Thymus (tissue), 11 donors: ENCODE results near the gene CNTN4. TPM values are rescaled to one million over a fixed set of nuclear protein-coding genes. Genes with fewer than 3 reads are reported as not detected.

Source experiments
- DNase-seq, 9 donors: peaks; one replicate each; pipeline ENCODE4 v3.0.0-alpha.2; 2013; ENCODE audit warnings: low spot score in 9 of 9, low read depth in 6 of 9, missing footprints in 1 of 9
- H3K27ac ChIP-seq, 2 donors: one replicate each; pipeline ENCODE4 v1.5.1; 2013; ENCODE audit warnings: control low read depth in 1 of 2, low read depth in 1 of 2, low read length in 1 of 2, mild to moderate bottlenecking in 1 of 2, moderate library complexity in 1 of 2
- H3K27me3 ChIP-seq, 2 donors: one replicate each; pipeline ENCODE4 v1.5.1; 2013; ENCODE audit warnings: low read length in 1 of 2; ENCODE audit not compliant: control insufficient read depth in 2 of 2, insufficient read depth in 1 of 2
- H3K36me3 ChIP-seq, 2 donors: one replicate each; pipeline ENCODE4 v1.5.1; 2013; ENCODE audit warnings: low read length in 1 of 2, mild to moderate bottlenecking in 1 of 2, moderate library complexity in 1 of 2; ENCODE audit not compliant: control insufficient read depth in 2 of 2, insufficient read depth in 2 of 2
- H3K4me1 ChIP-seq, 2 donors: one replicate each; pipeline ENCODE4 v1.5.1; 2013; ENCODE audit warnings: low read length in 2 of 2; ENCODE audit not compliant: control insufficient read depth in 2 of 2, insufficient read depth in 2 of 2
- H3K4me3 ChIP-seq, 2 donors: one replicate each; pipeline ENCODE4 v1.5.1; 2013; ENCODE audit warnings: low read length in 2 of 2, control low read depth in 1 of 2, mild to moderate bottlenecking in 1 of 2
- H3K9me3 ChIP-seq, 2 donors: one replicate each; pipeline ENCODE4 v1.5.1; 2013; ENCODE audit warnings: low read length in 1 of 2, mild to moderate bottlenecking in 1 of 2; ENCODE audit not compliant: control insufficient read depth in 2 of 2, insufficient read depth in 1 of 2
- WGBS: extraction: QIAGEN DNeasy Blood & Tissue Kit; methylation state at CpG from one replicate; pipeline ENCODE4 v1.1.7; 2013; 5-methylcytosine and 5-hydroxymethylcytosine counted together
- polyA plus RNA-seq: library from polyadenylated mRNA; stranded (reverse); fragments of 200-250 nt; gene quantifications from one replicate; pipeline ENCODE4 v1.2.3, GENCODE V29; 2013
- total RNA-seq: library from RNA; stranded (reverse); fragments of 120-200 nt; gene quantifications from one replicate; pipeline ENCODE4 v1.2.4, GENCODE V29; 2013
- donor health status: healthy.

CNTN4 gene
- total and polyA plus RNA-seq, 2 donors = 9.4 to 9.9 TPM

- no peaks in the 10 kb centered on the region for H3K36me3 ChIP-seq
- 87% methylated on average over 5 of the region's 5 CpGs for WGBS
- no peaks in the 10 kb centered on the region for H3K4me1 ChIP-seq
- H3K27me3 ChIP-seq = no peaks in the 10 kb centered on the region
- H3K9me3 ChIP-seq = no peaks in the 10 kb centered on the region
- no peak overlapping the region for H3K27ac ChIP-seq
- H3K4me3 ChIP-seq = no peak overlapping the region
- no peak for DNase-seq
Observed at GRCh38 chr3:2343031-2343682, 244.5 kb downstream of the CNTN4 start.

GRCh38 chr3:2352134-2352762 is 253.6 kb downstream of the CNTN4 start:
- whole genome bisulfite sequencing = 96% methylated on average over 28 of the region's 28 CpGs
- Histone ChIP-seq H3K27ac (no peak overlapping the region), H3K4me3 (no peak overlapping the region), H3K4me1 (no peaks in the 10 kb centered on the region), H3K9me3 (peaks cover 0 to 12% of the 10 kb centered on the region in 2 donors), H3K36me3 (no peaks in the 10 kb centered on the region), H3K27me3 (no peaks in the 10 kb centered on the region)
- no peak for DNase-seq

- peak in 1 of 9 donors; percentile 0 for DNase-seq
- no peaks in the 10 kb centered on the region for H3K36me3 ChIP-seq
- H3K9me3 ChIP-seq = peaks cover 0 to 12% of the 10 kb centered on the region in 2 donors
- H3K27ac ChIP-seq = no peak overlapping the region
- H3K27me3 ChIP-seq = no peaks in the 10 kb centered on the region
- 29% methylated on average over 1 of the region's 1 CpG for WGBS
- H3K4me3 ChIP-seq = no peak overlapping the region
- H3K4me1 ChIP-seq = no peaks in the 10 kb centered on the region
Observed at GRCh38 chr3:2354702-2355101, 256.0 kb downstream of the CNTN4 start.

- 92% methylated on average over 3 of the region's 3 CpGs for WGBS
Observed at GRCh38 chr3:2356298-2356950, 257.8 kb downstream of the CNTN4 start.

DNA sequence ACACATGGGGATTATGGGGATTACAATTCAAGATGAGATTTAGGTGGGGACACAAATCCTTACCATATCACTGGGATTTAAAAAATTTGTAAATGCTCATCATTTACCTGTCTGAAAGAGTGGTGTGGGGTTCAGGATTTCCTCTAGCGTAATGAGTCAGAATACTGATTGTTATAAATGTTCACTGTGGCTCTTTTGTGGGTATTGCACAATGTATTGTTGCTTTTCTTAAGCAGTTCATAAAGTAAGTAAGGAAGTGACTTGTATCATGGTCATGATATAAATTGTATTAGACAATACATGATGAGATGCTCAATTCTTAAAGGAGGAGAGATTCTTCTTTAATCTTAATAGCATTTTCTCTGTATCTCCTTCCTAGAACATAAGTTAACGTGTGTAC is 262.1 kb downstream of the CNTN4 start:
- 92% methylated on average over 2 of the region's 2 CpGs for WGBS
- Histone ChIP-seq H3K27me3 (no peaks in the 10 kb centered on the region), H3K4me1 (no peaks in the 10 kb centered on the region)

More at GRCh38 chr3:2356298-2356950, 257.8 kb downstream of the CNTN4 start:
- peaks cover 0 to 12% of the 10 kb centered on the region in 2 donors for H3K9me3 ChIP-seq
- DNase-seq = no peak
- no peaks in the 10 kb centered on the region for H3K27me3 ChIP-seq
- no peak overlapping the region for H3K27ac ChIP-seq
- no peak overlapping the region for H3K4me3 ChIP-seq
- H3K4me1 ChIP-seq = no peaks in the 10 kb centered on the region
- no peaks in the 10 kb centered on the region for H3K36me3 ChIP-seq

DNA sequence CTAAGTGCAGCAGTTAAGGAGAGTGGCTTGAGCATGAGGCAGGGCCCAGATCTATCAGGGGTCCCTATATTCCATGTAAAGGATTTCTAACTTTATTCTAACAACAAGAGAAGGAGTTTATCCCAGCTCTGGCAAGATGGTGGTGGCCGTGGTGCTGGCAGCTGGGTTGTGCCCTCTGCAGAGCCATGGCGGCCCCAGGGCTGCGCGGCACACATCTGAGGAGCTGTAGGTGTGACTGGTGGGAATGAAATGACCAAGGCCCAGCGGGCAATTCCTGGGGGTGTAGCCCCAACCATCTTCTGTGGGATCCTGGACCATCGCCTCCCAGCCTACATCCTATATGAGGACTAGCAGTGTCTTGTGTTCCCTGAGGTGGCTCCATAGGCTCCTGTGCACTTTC is 263.5 kb downstream of the CNTN4 start:
- no peak for DNase-seq

More for the DNA sequence above, 262.1 kb downstream of the CNTN4 start:
- H3K36me3 ChIP-seq = no peaks in the 10 kb centered on the region
- H3K9me3 ChIP-seq = no peaks in the 10 kb centered on the region
- H3K4me3 ChIP-seq = no peak overlapping the region
- no peak overlapping the region for H3K27ac ChIP-seq
- DNase-seq = no peak

DNA sequence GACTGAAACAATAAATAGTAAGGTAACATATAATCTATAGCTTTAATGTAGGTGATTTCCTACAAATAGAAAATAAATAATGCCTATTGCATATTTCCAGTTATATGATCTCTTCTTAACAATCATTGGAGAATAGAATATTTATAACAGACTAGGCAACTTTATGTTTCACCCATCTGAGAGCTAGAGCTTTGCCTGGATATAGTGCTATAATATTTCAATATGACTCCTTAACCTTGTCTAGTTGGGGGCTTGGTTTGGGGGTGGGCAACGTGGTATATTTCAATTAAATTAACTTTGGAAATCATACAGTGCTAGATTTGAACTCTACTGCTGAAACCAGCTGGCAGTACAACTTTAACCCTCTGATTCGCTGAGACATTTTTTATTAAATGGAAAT is 265.2 kb downstream of the CNTN4 start:
- Histone ChIP-seq H3K27me3 (no peaks in the 10 kb centered on the region), H3K4me3 (no peak overlapping the region), H3K9me3 (no peaks in the 10 kb centered on the region), H3K36me3 (no peaks in the 10 kb centered on the region), H3K27ac (no peak overlapping the region), H3K4me1 (no peaks in the 10 kb centered on the region)
- WGBS = 71% methylated on average over 2 of the region's 2 CpGs
- DNase-seq = no peak

More for the DNA sequence above, 263.5 kb downstream of the CNTN4 start:
- Histone ChIP-seq H3K27me3 (no peaks in the 10 kb centered on the region), H3K27ac (no peak overlapping the region), H3K4me3 (no peak overlapping the region), H3K4me1 (no peaks in the 10 kb centered on the region), H3K36me3 (no peaks in the 10 kb centered on the region), H3K9me3 (no peaks in the 10 kb centered on the region)
- WGBS = 93% methylated on average over 6 of the region's 6 CpGs

- no peaks in the 10 kb centered on the region for H3K27me3 ChIP-seq
- H3K4me3 ChIP-seq = no peak overlapping the region
- no peaks in the 10 kb centered on the region for H3K9me3 ChIP-seq
Observed at GRCh38 chr3:2370317-2370716, 271.7 kb downstream of the CNTN4 start.

GRCh38 chr3:2372306-2372705 is 273.6 kb downstream of the CNTN4 start:
- Histone ChIP-seq H3K9me3 (no peaks in the 10 kb centered on the region), H3K4me1 (no peaks in the 10 kb centered on the region), H3K36me3 (no peaks in the 10 kb centered on the region), H3K27ac (no peak overlapping the region), H3K4me3 (no peak overlapping the region), H3K27me3 (no peaks in the 10 kb centered on the region)
- DNase-seq = no peak
- 90% methylated on average over 1 of the region's 1 CpG for WGBS

More at GRCh38 chr3:2370317-2370716, 271.7 kb downstream of the CNTN4 start:
- H3K4me1 ChIP-seq = no peaks in the 10 kb centered on the region
- no peak for DNase-seq
- no peaks in the 10 kb centered on the region for H3K36me3 ChIP-seq
- H3K27ac ChIP-seq = no peak overlapping the region
